RWPE1 (cell line): ENCODE results near the gene ASCC1.
"Not testable (repeated sequence)": the region's sequence is repeated elsewhere in the genome, so short reads cannot be mapped to it uniquely, and the experiment has no call there.

Experiments
- CTCF ChIA-PET: fragments of 350-600 bp; sonication (Branson Sonifier 250); formaldehyde crosslinking; extraction: SDS; loops from one replicate; lab custom pipeline; 2021; lab: Yijun Ruan, JAX
- POLR2A ChIA-PET: fragments of 400-600 bp; formaldehyde crosslinking; extraction: SDS; loops from one replicate; lab custom pipeline; 2020; ENCODE audit warnings: antibody characterized with exemption; ENCODE audit not compliant: low non-redundant PET; lab: Yijun Ruan, JAX
- DNase-seq: peaks from one replicate; pipeline ENCODE4 v3.0.0; 2012; ENCODE audit warnings: low spot score
- H3K27ac ChIP-seq: fragments of 450-650 bp; 2 replicates; pipeline ENCODE4 v1.5.1; 2017
- TF ChIP-seq, protein P1 (sequence below): fragments of 450-650 bp; conservative IDR thresholded peaks from 2 replicates; pipeline ENCODE4 v1.5.1; 2017; ENCODE audit warnings: low read depth, mild to moderate bottlenecking

The ASCC1 gene

DNA sequence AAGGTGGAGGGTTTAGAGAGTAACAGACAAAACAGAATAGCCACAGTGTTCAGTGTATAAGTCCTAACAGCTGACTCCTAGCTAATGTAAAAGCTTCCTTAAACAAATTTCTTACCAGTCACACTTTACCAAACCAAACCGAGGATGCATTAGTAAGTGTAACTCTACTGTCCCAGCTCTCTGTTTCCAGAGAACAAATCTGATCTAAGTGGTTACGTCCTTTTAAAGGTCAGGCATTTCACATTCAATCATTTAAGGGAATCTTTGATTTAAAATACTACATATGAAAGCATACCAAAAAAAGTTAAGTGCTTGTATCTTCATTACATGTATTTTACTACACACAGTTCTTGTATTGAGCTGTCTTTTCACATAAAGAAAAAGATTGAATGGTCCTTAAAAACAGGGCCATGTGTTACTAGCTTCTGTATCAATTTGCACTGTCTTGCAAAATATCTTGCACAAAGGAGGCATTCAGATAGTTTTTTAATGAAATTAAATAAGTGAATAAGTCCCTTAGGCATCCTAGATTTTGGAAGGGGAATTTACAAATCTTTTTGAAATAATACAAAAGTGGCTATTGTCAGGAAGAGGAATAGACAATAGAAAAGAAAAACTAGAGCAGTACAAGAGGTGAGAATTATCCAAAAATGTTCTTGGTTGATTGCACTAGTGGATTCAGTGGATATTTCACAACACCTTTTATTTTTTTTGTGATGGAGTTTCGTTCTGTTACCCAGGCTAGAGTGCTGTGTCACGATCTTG, 69.3 kb downstream of the ASCC1 start:
- H3K27ac ChIP-seq: no peak overlapping the region
- ChIA-PET CTCF (interaction anchor here (0.6 kb wide), 1 partner anchor 14 kb away, joined by 3 read pairs; no protein-coding TSS in a partner anchor), POLR2A (no interaction called here)
- no peak for DNase-seq
- TF ChIP-seq, protein P1, sequence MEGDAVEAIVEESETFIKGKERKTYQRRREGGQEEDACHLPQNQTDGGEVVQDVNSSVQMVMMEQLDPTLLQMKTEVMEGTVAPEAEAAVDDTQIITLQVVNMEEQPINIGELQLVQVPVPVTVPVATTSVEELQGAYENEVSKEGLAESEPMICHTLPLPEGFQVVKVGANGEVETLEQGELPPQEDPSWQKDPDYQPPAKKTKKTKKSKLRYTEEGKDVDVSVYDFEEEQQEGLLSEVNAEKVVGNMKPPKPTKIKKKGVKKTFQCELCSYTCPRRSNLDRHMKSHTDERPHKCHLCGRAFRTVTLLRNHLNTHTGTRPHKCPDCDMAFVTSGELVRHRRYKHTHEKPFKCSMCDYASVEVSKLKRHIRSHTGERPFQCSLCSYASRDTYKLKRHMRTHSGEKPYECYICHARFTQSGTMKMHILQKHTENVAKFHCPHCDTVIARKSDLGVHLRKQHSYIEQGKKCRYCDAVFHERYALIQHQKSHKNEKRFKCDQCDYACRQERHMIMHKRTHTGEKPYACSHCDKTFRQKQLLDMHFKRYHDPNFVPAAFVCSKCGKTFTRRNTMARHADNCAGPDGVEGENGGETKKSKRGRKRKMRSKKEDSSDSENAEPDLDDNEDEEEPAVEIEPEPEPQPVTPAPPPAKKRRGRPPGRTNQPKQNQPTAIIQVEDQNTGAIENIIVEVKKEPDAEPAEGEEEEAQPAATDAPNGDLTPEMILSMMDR: no peak

DNA sequence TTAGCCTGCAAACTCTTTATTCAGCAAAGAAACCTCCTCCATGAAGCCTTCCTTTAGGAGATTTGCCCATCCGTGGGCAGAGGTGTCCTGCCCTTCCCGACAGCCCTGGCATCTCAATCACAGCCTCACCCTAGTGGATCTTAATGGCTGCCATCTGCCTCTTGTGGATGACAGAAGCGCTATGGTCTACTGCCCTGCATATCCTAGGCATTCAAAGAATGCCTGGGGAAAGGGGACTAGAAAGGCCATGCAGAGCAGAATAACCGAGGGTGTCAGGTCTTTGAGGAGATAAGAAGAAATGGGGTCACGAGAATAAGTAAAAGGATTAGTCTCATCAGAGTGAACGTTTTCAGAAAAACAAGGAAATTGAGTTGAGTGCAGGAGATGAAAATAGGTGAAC, 70.0 kb downstream of the ASCC1 start:
- DNase-seq: no peak
- no peak overlapping the region for H3K27ac ChIP-seq
- CTCF ChIA-PET: interaction anchor here (0.6 kb wide), 1 partner anchor 14 kb away, joined by 3 read pairs; no protein-coding TSS in a partner anchor
- TF ChIP-seq, protein P1: no peak
- POLR2A ChIA-PET: no interaction called here

DNA sequence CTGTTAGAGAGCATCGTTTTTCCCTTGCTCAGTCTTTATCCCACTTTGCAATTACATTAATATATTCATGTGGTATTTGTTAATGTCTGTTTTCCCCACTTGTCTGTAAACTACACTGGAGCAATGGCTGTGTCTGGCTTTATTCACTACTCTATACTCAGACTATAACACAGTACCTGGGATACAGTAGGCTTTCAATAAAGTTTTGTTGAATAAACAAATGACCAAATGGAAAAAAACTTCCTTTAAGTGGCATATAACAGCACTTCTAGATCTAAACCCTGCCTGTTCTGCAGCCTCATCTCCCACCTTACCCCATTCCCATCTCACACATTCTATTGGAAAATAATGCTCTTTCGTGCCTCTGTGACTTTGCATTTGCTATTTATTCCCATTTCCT, 70.4 kb downstream of the ASCC1 start:
- no peak for DNase-seq
- CTCF ChIA-PET: no interaction called here
- POLR2A ChIA-PET: no interaction called here
- TF ChIP-seq, protein P1: no peak
- no peak overlapping the region for H3K27ac ChIP-seq

DNA sequence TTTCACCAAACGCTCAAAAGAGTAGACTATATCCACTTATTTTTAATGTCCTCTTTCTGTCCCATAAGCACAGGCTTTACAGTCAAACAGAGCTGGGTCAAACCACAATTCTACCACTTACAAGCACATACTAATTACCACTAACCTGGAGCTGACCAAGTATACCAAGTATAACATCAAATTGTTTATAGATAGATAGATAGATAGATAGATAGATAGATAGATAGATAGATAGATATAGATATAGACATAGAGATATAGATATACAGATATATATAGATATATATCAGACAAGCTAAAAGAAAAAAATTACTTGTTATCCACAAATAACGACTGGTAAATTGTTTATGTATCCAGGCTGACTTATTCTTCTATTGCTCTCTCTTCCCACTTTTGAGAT, 75.2 kb downstream of the ASCC1 start:
- DNase-seq: no peak
- no peak overlapping the region for H3K27ac ChIP-seq
- TF ChIP-seq, protein P1: no peak
- ChIA-PET POLR2A (no interaction called here), CTCF (interaction anchor here (0.6 to 1.1 kb wide), 6 partner anchors 10 to 593 kb away, joined by 3 to 5 read pairs (median 3); no protein-coding TSS in a partner anchor)

DNA sequence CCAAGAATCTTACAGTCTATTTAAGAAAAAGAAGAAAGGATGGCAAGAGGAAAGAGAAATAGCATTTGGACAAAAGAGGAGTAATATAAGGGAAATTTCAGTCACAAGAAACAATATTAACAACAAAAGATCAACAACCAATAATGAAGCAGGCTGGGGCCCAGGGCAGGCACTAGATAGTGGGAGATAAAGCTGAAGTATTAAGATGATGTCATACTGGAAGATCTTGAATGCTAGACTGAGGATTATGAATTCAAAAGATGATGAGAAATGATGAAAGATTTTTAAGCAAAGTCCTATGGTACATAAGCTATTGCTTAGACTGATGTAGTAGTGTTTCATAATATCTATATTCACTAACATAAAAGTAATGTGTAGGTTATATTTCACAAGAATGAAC, 75.9 kb downstream of the ASCC1 start:
- CTCF ChIA-PET: interaction anchor here (0.6 to 0.8 kb wide), 3 partner anchors 25 to 592 kb away, joined by 3 to 5 read pairs (median 4); no protein-coding TSS in a partner anchor
- POLR2A ChIA-PET: no interaction called here
- TF ChIP-seq, protein P1: no peak
- no peak for DNase-seq
- no peak overlapping the region for H3K27ac ChIP-seq

DNA sequence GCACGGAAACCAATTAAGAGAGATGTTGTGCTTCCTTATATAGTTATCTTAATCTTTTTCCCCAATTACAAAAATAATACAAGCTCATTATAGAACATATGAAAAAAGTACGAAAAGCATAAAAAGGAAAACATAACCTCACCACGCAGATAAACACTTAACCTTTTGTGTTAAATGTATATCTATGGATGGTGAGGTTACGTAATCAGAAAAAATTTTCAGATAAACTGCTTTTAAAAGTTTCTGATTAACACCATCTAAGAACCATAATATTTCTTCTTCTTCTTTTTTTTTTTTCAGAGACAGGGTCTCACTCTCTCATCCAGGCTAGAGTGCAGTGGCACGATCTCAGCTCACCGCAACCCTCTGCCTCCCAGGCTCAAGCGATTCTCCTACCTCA, 78.5 kb downstream of the ASCC1 start:
- TF ChIP-seq, protein P1: no peak
- CTCF ChIA-PET: interaction anchor here (1.0 kb wide), 1 partner anchor 11 kb away, joined by 3 read pairs; no protein-coding TSS in a partner anchor
- DNase-seq: no peak
- no peak overlapping the region for H3K27ac ChIP-seq
- POLR2A ChIA-PET: no interaction called here

DNA sequence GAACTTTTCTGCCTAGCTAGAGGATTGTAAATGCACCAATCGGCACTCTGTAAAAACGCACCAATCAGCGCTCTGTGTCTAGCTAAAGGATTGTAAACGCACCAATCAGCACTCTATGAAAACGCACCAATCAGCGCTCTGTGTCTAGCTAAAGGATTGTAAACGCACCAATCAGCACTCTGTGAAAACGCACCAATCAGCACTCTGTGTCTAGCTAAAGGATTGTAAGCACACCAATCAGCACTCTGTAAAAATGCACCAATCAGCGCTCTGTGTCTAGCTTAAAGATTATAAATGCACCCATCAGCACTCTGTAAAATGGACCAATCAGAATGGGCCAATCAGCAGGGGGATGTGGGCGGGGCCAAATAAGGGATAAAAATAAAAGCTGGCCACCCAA, 79.9 kb downstream of the ASCC1 start:
- DNase-seq, POLR2A ChIA-PET, H3K27ac ChIP-seq: not testable (repeated sequence)
- CTCF ChIA-PET: interaction anchor here (1.0 kb wide), 1 partner anchor 10 kb away, joined by 3 read pairs; no protein-coding TSS in a partner anchor
